Bronchial epithelial cell (primary cell): ENCODE results near the gene TMEM74B. TPM values are rescaled to one million over a fixed set of nuclear protein-coding genes. Genes with fewer than 3 reads are reported as not detected.

ENCODE experiments used
- DNase-seq: peaks from one replicate; pipeline ENCODE4 v3.0.0-alpha.2; 2010; ENCODE audit warnings: low read depth
- FAIRE-seq: peaks from 2 replicates; lab custom pipeline; 2011; peaks lifted over from hg19 to GRCh38; lab: Jason Lieb, UNC
- H3K27me3 ChIP-seq: 2 replicates; pipeline ENCODE4 v1.5.1; 2011; ENCODE audit warnings: low read length; ENCODE audit not compliant: control insufficient read depth, insufficient read depth
- H3K36me3 ChIP-seq: 2 replicates; pipeline ENCODE4 v1.5.1; 2011; ENCODE audit warnings: low read length; ENCODE audit not compliant: control insufficient read depth, insufficient read depth
- H3K4me3 ChIP-seq: 2 replicates; pipeline ENCODE4 v1.5.1; 2011; ENCODE audit warnings: mild to moderate bottlenecking, low read depth, low read length, control low read depth
- CTCF ChIP-seq: IDR thresholded peaks from 2 replicates; pipeline ENCODE4 v1.5.1; 2011; ENCODE audit warnings: mild to moderate bottlenecking, moderate library complexity, low read length, control low read depth, inconsistent platforms; ENCODE audit not compliant: insufficient read depth, severe bottlenecking
- total RNA-seq: library from RNA; depleted of rRNA; stranded (reverse); fragments of >200 nt; gene quantifications from 2 replicates; pipeline ENCODE4 v1.2.1, GENCODE V29; 2014

TMEM74B gene
- total RNA-seq, 1 donor from 2014 or later: not detected

DNA sequence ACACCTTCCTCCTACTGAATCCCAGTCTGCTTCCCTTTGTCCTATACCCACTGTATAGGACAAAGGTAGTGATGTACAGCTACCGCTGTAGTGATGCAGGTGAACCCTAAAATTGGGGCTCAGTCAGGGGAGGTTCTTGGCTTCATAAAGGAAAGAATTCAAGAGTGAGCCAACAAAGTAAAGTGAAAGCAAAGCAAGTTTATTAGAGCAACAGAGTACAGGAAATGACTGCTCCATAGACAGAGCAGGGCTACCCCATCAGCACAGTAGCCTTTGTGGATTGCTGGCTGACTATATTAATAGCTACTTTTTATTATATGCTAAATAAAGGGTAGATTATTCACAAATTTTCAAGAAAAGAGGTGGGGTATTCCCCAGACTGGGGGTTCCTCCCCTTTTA, 15.2 kb upstream of the TMEM74B start:
- no peak overlapping the region for H3K4me3 ChIP-seq
- H3K27me3 ChIP-seq: peaks cover 2% of the 10 kb centered on the region
- DNase-seq: no peak
- no peak for TF ChIP-seq CTCF
- no peaks in the 10 kb centered on the region for H3K36me3 ChIP-seq
- FAIRE-seq: no peak

- no peak for TF ChIP-seq CTCF
- Histone ChIP-seq H3K27me3 (peaks cover 2% of the 10 kb centered on the region), H3K4me3 (no peak overlapping the region), H3K36me3 (no peaks in the 10 kb centered on the region)
- DNase-seq (no peak), FAIRE-seq (no peak)
Measured at GRCh38 chr20:1199212-1199873, 14.6 kb upstream of the TMEM74B start.

GRCh38 chr20:1198751-1199150, 14.0 kb upstream of the TMEM74B start:
- H3K36me3 ChIP-seq: no peaks in the 10 kb centered on the region
- no peak for TF ChIP-seq CTCF
- no peak overlapping the region for H3K4me3 ChIP-seq
- FAIRE-seq (no peak), DNase-seq (no peak)
- H3K27me3 ChIP-seq: peaks cover 2% of the 10 kb centered on the region

GRCh38 chr20:1197801-1198200, 13.0 kb upstream of the TMEM74B start:
- FAIRE-seq (peak; percentile 32), DNase-seq (no peak)
- no peak overlapping the region for H3K4me3 ChIP-seq
- H3K36me3 ChIP-seq: no peaks in the 10 kb centered on the region
- no peak for TF ChIP-seq CTCF
- H3K27me3 ChIP-seq: peaks cover 2% of the 10 kb centered on the region

DNA sequence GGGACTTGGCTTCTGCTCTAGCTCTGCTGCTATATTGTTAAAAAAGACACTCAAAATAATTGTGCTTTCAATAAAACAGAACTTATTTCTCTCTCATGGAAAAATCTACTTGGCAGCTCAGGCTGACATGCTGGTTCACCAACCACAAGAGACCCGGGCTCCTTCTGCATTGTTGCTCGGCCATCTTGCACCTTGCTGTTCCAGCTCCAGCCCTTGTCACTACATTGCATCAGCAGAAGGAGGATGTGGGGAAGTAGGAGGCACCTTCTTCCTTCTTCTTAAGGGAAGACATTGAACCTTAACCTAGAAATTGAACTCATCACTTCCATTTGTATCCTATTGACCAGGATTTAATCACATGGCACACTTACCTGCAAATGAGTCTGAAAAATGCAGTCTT, 11.9 kb upstream of the TMEM74B start:
- no peak for TF ChIP-seq CTCF
- H3K36me3 ChIP-seq: no peaks in the 10 kb centered on the region
- DNase-seq (no peak), FAIRE-seq (no peak)
- no peak overlapping the region for H3K4me3 ChIP-seq
- peaks cover 2% of the 10 kb centered on the region for H3K27me3 ChIP-seq

DNA sequence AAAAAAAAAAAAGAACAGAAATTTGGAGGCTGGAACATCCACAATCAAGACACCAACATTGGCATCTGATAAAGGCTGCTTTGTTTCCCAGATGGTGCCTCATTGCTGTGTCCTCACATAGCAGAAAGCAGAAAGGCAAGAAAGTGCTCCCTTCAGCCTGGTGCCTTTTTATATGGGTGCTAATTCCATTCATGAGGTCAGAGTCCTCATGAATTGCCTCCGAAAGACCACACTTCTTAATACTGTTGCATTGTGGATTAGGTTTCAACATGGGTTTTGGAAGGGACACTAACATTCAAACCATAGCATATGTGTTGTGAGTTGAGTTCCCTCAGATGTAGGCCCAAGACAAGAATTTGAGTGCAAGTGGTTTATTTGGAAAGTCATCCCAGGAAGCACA, 10.4 kb upstream of the TMEM74B start:
- TF ChIP-seq CTCF: no peak
- Histone ChIP-seq H3K4me3 (no peak overlapping the region), H3K27me3 (peaks cover 2% of the 10 kb centered on the region), H3K36me3 (no peaks in the 10 kb centered on the region)
- DNase-seq: no peak
- no peak for FAIRE-seq
